GM21717 (cell line): ENCODE measurements around the gene IL21R.
A peak's percentile ranks its signal among the peaks of the same experiment; 100 is the strongest.
"Not testable (repeated sequence)": the region's sequence is repeated elsewhere in the genome, so short reads cannot be mapped to it uniquely, and the experiment has no call there.

Source experiments
- ATAC-seq: cut with Tn5 transposase; IDR thresholded peaks from one replicate; pipeline ENCODE4 v1.9.1; 2021; ENCODE audit warnings: mild to moderate bottlenecking, moderate library complexity; ENCODE audit not compliant: unreplicated experiment

IL21R gene

DNA sequence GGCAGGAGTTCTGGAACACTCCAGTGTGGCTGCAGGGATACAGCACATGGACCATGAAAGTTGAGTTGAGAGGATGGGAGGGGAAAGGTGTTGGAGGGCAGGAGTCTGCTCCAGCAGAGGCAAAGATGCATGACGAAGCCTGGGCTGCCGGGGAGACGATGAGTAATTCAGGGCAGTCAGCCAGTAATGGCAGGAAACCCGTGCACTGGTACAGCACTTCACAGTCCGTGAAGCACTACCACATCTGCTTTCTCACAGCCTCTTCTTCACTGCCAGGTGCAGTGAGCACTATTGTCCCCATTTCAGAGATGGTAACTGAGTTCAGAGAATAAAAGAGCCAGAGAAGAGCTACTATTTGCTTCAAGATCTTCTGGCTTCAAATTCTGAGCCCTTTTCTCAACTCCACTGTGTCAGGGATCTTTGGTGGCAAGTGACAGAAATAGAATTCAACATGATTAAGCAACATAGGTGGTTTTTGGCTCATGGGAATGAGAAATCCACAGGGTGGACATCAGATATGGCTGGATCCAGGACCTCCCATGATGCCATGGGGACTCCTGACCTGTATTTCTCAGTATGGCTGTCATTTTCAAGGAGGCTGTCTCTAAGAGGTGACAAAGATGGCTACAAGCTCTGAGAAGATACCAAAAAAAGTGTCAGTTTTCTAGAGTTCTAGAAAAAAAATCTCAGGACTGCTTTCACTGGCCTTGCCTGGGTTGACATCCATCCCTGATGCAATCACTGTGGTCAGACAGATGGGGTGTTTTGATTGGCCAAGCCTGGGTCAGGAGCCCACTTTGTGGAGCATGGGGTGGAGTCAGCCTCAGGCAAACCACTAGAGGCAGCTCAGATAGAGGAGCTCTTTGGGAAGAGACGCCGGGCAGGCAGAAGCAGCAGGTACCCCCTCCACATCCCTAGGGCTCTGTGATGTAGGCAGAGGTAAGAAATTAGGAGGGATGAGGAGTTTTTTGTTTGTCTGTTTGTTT lies 24.7 kb downstream of the IL21R start:
- ATAC-seq: peak; percentile 61

GRCh38 chr16:27427538-27427937 lies 25.6 kb downstream of the IL21R start:
- no peak for ATAC-seq

DNA sequence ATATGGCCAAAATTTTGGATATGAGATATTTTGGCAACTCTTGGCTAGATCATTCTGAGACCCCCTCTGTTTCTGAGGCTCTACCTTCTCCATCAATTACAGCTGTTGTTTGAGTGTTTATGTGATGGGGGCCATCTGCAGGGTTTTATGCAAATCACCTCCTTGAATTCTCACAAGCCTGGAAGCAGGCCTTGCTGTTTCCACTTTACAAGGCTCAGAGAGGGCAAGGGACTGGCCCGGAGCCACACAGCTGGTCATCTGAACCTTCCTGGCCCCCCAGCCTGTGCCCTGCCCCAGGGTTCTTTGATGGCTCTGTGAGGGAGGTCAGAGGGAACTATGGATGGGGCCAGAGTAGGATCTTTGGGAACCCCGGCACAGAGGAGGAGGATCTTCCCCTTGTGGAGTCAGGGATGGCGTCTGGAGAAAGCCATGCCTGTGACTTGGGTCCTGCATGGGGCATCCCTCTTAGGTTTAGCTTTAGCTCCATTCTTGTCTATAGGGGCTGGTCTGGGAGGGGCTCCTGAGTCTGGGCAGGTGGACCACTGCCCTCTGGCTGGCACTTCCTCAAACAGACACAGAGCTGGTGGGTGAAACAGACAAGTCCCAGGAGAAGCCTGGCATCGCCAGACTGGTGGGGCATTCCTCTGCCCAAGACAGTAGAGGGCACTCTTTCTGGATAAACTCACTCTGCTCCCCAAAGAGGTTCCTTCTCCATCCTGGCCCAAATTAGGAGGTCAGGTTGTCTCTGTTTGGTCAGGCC lies 26.2 kb downstream of the IL21R start:
- ATAC-seq: no peak

- ATAC-seq: no peak
Observed at GRCh38 chr16:27429330-27429871, 27.4 kb downstream of the IL21R start.

- ATAC-seq: no peak
Observed at GRCh38 chr16:27429981-27430441, 28.0 kb downstream of the IL21R start.

- ATAC-seq: peak; percentile 4
Observed at GRCh38 chr16:27430512-27430911, 28.5 kb downstream of the IL21R start.

DNA sequence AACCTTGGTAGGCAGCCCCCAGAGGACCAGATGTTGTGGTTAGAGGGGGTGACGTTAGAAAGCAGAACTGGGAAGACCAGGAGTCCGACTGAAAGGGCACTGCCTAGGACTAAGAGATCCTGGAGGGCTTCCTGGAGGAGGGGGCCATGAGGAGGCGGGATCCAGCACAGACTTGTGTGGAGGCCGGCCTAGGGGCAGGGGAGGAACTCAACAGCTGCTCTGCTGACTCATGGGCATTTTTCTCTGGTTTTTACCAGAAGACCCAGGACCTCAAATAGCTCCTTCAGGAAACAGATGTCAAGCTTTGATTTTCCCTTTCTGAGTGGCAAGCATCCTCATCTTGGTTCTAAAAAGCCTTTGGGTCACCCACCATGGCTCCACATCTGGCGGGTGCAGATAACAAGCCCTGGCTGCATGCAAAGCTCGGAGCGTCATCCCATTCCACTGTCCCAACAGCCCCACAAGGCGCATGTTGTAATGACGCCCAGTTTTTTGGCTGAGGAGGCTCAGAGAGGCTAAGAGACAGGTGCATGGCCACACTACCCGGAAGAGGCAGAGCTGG lies 29.0 kb downstream of the IL21R start:
- ATAC-seq: peak; percentile 36

DNA sequence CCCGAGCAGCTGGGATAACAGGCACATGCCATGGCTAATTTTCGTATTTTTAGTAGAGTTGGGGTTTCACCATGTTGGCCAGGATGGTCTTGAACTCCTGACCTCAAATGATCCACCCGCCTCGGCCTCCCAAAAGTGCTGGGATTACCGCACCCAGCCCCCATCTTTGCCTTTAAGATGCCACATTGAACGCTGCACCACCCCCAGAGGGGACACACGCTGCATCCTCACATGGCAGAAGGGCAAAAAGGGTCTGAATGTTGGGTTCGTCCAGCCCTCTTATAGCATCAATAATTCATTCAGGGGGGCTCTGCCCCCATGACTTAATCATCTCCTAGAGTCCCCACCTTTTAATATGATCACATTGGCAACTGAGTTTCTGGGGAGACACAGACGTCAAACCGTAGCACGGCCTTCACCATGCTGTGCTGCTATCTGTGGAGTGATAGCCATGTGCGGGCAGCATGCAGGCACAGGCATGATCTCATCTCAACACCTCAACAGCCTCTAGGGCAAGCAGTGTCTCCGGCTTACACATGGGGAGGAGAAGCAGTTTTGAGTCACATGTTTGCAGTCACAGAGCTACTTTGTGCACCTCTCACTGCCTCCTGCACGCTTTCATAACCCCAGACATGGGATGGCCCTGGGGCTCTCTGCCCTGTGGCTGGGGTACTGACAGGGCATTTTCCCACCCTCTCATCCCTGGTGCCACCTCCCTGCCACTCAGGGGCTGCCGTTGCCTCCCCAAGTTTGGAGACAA lies 30.0 kb downstream of the IL21R start:
- no peak for ATAC-seq

DNA sequence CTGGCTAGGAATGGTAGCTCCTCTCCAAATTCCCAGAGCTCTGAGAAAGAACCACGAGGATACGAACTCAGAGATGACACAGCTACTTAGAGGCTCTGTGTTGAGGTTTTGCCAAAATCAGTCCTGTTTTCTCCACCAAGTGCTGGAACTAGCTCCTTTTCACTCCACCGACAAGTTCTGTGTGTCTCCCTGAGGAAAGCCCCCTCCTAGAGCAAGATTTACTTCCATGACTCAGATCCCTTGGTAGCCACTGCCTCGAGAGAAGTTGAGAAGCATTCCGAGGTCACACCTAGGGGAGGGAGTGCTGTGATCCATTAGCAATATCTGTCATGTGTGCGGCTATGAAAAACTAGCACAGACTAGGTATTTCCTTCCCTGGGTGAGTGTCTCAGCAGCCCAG lies 30.6 kb downstream of the IL21R start:
- ATAC-seq: no peak

DNA sequence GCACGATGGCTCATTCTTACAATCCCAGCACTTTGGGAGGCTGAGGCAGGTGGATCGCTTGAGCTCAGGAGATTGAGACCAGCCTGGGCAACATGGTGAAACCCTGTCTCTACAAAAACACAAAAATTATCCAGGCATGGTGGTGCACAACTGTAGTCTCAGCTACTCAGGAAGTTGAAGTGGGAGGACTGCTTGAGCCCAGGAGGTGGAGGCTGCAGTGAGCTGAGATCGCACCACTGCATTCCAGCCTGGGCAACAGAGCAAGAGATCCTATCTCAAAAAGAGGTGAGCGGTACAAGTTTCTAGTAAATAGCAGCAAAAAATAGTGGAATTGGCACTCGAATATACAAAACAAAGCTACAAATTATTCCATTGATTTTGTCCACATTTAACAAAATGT lies 31.2 kb downstream of the IL21R start:
- not testable (repeated sequence) for ATAC-seq

GRCh38 chr16:27433636-27434035 lies 31.7 kb downstream of the IL21R start:
- no peak for ATAC-seq

GRCh38 chr16:27434141-27435051 lies 32.4 kb downstream of the IL21R start:
- ATAC-seq: no peak

- not testable (repeated sequence) for ATAC-seq
Observed at GRCh38 chr16:27435146-27435545, 33.2 kb downstream of the IL21R start.

GRCh38 chr16:27436065-27436464 lies 34.1 kb downstream of the IL21R start:
- no peak for ATAC-seq

- ATAC-seq: no peak
Observed at GRCh38 chr16:27436921-27437650, 35.1 kb downstream of the IL21R start.

DNA sequence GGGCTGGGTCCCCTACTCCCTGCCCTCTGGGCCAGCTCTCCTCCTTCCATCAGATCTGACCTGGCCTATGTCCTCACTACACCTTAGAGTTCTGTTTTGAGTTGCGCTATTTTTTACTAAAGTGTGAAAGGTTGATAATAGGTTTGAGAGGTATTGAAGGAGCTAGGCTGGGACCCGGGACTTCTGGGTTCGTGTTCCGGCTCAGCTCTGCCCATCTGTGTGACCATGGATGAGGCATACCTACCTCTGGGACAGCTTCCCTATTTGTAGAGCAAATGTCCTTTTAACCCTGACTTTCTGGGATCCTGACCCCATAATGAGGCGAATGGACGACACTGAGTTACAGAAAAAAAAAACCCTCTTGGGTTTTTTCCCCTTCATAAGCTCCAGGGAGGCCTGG lies 36.0 kb downstream of the IL21R start:
- no peak for ATAC-seq

DNA sequence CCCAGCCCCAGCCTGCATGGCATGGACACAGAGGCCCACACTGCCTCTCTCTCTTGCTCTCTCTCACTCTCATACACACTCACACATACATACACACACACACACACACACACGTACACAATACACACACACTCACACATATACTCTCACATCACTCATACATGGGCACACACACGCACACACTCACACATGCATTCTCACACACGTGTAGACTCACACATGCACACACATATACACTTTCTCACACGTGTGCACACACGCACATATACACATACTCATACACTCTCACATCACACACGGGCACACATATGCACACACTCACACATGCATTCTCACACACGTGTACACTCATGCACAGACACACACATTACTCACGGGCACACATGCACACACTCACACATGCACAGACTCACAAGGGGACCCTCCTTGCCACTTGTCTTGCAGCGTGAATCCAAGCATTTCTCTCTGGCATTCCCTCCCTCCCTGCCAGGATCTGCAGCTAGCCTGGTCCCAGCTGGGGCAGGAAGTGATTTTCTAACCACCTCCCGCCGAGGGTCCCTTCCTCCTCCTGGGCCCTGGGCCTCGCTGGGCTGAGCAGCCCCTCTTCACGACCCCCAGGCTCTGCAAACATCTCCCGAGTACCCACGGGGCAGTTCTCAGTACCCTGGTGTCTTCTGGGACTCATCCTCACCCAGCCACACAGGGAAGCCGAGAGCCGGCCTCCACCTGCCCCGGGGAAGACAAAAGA lies 37.5 kb downstream of the IL21R start:
- ATAC-seq: no peak

- no peak for ATAC-seq
Observed at GRCh38 chr16:27441276-27441675, 39.3 kb downstream of the IL21R start.
